Esophagus (tissue), 2 donors: ENCODE data around the gene TRIM16. TPM values are rescaled to one million over a fixed set of nuclear protein-coding genes. Genes with fewer than 3 reads are reported as not detected.
"Not testable (repeated sequence)": the region's sequence is repeated elsewhere in the genome, so short reads cannot be mapped to it uniquely, and the experiment has no call there.

ENCODE experiments used
- H3K27ac ChIP-seq, 2 donors: one replicate each; pipeline ENCODE4 v1.5.1; 2013; ENCODE audit warnings: low read depth in 2 of 2, mild to moderate bottlenecking in 2 of 2, inconsistent platforms in 1 of 2, low read length in 1 of 2, moderate library complexity in 1 of 2
- H3K27me3 ChIP-seq, 2 donors: one replicate each; pipeline ENCODE4 v1.6.1; 2013; ENCODE audit warnings: low read length in 2 of 2, control low read depth in 1 of 2, mild to moderate bottlenecking in 1 of 2; ENCODE audit not compliant: insufficient read depth in 2 of 2, control insufficient read depth in 1 of 2
- H3K36me3 ChIP-seq, 2 donors: one replicate each; pipeline ENCODE4 v1.6.1; 2013; ENCODE audit warnings: low read length in 1 of 2; ENCODE audit not compliant: control insufficient read depth in 2 of 2, insufficient read depth in 2 of 2
- H3K4me1 ChIP-seq, 2 donors: one replicate each; pipeline ENCODE4 v1.6.1; 2013; ENCODE audit warnings: low read length in 1 of 2; ENCODE audit not compliant: control insufficient read depth in 2 of 2, insufficient read depth in 2 of 2
- H3K4me3 ChIP-seq, 2 donors: one replicate each; pipeline ENCODE4 v1.5.1; 2013; ENCODE audit warnings: low read length in 2 of 2, mild to moderate bottlenecking in 2 of 2, low read depth in 1 of 2, moderate library complexity in 1 of 2
- H3K9me3 ChIP-seq, 2 donors: one replicate each; pipeline ENCODE4 v1.6.1; 2013; ENCODE audit warnings: mild to moderate bottlenecking in 2 of 2, low read depth in 1 of 2, low read length in 1 of 2, moderate library complexity in 1 of 2; ENCODE audit not compliant: control insufficient read depth in 2 of 2, insufficient read depth in 1 of 2
- WGBS, 2 donors: extraction: QIAGEN DNeasy Blood & Tissue Kit; methylation state at CpG; one replicate each; pipeline ENCODE4 v1.1.7; 2013; 5-methylcytosine and 5-hydroxymethylcytosine counted together
- polyA plus RNA-seq, 2 donors: library from polyadenylated mRNA; stranded (reverse); fragments of 200-250 nt; gene quantifications; one replicate each; pipeline ENCODE4 v1.2.3, GENCODE V29; 2013
- donor health status: healthy with polysubstance abuse.
- donor health status: Bipolar disorder and iron deficiency.

TRIM16 gene
- polyA plus RNA-seq, 2 donors, result 72.2 to 140 TPM

DNA sequence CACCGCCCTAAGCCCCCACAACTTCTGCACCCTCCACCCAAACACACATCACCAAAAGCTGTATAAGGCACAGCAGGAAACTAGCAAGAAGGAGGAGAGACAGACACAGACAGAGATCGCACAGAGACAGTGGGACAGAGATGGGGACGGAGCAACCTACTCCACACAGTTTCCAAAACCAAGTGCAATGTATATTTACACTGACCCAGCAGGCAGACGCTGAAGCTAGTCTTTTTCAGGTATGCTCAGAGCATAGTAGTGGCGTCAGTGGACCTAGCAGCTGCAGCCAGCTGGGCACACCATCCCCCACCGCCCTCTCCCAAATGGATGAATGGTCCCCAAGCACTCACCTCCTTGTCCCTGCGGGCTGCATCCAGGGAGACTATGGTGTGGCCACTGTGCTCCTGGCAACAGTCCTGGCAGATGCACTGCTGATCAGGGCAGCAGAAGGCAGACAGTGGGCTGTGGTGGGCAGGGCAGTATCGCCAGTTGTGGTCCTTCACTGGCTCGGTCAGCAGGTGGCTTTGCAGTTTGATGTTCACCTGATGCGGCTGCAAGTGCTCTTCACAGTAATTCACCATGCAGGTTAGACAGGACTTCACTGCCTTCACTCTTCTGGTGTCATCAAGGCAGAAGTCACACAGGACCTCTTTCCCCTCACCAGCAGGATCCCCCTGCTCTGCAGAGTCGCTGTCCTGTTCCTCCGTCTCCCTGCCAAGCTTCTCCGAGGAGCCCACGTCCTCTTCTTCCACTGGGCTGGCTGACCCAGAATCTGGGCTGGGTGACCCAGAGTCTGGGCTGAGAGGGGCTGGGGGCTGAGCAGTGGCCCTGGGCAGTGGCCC lies 33.1 kb downstream of the TRIM16 start:
- 25 to 30% methylated on average over 14 of the region's 14 CpGs for WGBS, 2 donors
- H3K4me1 ChIP-seq, result peaks cover 0 to 9% of the 10 kb centered on the region in 2 donors
- no peaks in the 10 kb centered on the region for H3K27me3 ChIP-seq
- H3K4me3 ChIP-seq, result peak overlapping the region; percentile 71 to 87
- peak overlapping the region; percentile 95 to 99 for H3K27ac ChIP-seq
- H3K36me3 ChIP-seq, result no peaks in the 10 kb centered on the region
- H3K9me3 ChIP-seq, result no peaks in the 10 kb centered on the region

DNA sequence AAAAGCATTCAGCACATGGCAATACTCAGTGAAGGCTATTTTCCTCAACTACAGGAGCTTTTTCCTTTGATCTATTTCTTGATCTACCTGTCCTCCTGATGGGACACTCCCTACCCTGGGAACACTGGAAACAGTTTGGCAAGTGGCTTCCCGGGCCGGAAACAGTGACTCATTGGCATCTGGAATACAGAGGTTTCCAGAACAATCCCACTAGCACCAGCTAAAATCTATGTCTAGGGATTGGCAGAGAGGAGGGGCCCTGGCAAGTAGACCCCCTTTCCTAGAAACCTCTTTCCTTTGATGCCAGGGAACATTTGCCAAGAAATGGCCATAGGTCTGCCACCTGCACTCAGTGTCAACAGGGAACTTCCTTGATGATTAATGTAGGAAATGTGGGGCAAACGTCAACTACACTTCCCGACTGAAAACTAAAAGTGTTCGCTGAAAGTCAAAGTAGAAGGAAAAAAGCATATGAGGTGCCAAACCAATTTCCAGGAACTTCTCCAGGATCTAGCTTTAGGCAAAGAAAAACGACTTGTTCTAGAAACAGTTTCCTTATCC lies 34.2 kb downstream of the TRIM16 start:
- peaks cover 0 to 14% of the 10 kb centered on the region in 2 donors for H3K4me1 ChIP-seq
- H3K27me3 ChIP-seq, result no peaks in the 10 kb centered on the region
- no peaks in the 10 kb centered on the region for H3K9me3 ChIP-seq
- WGBS, 2 donors, result 11 to 15% methylated on average over 6 of the region's 6 CpGs
- H3K36me3 ChIP-seq, result no peaks in the 10 kb centered on the region
- H3K27ac ChIP-seq, result peak overlapping the region; percentile 95 to 99
- H3K4me3 ChIP-seq, result peak overlapping the region; percentile 71 to 87

DNA sequence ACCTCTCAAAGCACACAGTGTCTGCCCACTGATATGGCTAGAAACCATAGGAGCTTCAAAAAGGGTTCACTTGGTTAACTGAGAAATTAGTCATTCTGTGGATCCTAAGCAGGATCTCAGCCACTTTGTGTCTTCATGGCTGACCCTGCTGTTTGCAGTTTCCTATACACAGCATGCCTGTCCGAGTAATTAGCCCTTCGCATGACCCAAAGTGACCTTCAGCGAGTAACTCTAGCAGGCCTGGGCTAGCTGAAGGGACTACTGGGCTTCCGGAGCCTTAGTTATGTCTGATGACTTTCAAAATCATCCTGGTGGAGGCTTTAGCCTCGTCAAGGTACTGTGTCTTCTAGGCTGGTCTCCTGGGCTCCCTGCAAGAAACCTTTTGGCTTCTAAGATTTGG lies 35.7 kb downstream of the TRIM16 start:
- no peaks in the 10 kb centered on the region for H3K27me3 ChIP-seq
- H3K36me3 ChIP-seq, result no peaks in the 10 kb centered on the region
- no peaks in the 10 kb centered on the region for H3K9me3 ChIP-seq
- 67 to 75% methylated on average over 5 of the region's 5 CpGs for WGBS, 2 donors
- H3K4me1 ChIP-seq, result peaks cover 0 to 14% of the 10 kb centered on the region in 2 donors
- H3K4me3 ChIP-seq, result peak overlapping the region; percentile 24 to 71
- H3K27ac ChIP-seq, result peak overlapping the region; percentile 68 to 84

DNA sequence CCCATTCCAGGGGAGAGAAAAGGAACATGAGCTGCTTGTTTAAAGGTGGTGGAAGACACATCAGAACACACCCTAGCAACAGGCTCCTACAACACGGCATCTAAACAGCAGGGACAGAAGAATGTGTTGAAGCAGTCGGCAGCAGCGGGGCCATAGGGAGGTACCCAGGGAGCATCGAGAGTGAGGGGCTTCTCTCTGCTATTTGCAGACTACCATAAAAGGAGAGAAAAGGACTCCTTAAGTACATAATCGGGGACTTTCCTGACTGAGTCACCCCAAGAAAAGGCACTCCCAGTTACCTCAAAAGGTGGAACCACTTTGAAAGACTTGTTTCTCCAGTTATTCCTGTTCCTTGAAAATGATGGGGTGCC lies 38.2 kb downstream of the TRIM16 start:
- not testable (repeated sequence) for H3K27me3 ChIP-seq, H3K36me3 ChIP-seq, H3K4me1 ChIP-seq, H3K4me3 ChIP-seq, H3K9me3 ChIP-seq
- H3K27ac ChIP-seq, result peak overlapping the region; percentile 91 to 96
- 22 to 44% methylated on average over 5 of the region's 5 CpGs for WGBS, 2 donors

DNA sequence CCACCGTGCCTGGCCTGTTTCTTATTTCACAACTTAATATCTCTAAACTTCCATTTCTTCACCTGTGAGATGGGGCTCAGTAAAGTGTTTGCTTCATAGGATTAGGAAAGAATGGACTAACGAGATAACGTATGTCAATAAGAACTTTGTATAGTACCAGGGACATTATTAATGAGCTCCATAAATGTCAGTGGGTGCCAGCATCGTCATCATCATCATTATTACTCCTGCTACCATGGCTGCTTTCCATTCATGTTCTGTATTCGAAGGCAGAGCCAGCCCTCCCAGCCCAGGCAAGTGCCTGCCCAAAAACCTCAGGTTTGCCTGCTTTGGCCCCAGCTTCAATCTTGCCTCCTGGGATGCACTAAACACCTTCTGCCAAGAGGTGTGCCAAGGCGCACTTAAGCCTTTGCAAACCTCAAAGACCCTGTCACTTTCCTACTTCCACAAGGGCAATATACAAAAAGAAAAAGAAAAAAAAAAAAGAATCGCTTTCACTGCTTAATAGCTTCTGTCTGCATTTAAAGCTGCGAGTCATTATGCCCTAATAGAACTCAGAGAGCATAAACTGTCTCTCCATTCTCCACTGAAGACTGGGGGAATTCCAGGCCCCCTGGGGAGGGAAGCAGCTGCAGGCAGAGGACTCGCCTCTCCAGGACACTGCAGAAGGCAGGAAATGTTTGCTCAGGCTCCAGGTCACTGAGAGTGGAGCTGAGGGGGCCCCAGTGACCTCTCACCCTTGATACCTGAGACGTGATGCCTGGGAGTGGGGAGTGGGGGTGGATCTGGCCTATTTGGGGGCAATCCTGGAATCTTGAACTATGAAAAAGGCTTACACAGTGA lies 38.8 kb downstream of the TRIM16 start:
- not testable (repeated sequence) for H3K4me1 ChIP-seq, H3K36me3 ChIP-seq, H3K27me3 ChIP-seq, H3K9me3 ChIP-seq
- WGBS, 2 donors, result 34 to 36% methylated on average over 9 to 10 of the region's 10 CpGs
- Histone ChIP-seq H3K27ac (peak overlapping the region; percentile 91 to 96), H3K4me3 (peak overlapping the region in 1 of 2 donors; percentile 19)

DNA sequence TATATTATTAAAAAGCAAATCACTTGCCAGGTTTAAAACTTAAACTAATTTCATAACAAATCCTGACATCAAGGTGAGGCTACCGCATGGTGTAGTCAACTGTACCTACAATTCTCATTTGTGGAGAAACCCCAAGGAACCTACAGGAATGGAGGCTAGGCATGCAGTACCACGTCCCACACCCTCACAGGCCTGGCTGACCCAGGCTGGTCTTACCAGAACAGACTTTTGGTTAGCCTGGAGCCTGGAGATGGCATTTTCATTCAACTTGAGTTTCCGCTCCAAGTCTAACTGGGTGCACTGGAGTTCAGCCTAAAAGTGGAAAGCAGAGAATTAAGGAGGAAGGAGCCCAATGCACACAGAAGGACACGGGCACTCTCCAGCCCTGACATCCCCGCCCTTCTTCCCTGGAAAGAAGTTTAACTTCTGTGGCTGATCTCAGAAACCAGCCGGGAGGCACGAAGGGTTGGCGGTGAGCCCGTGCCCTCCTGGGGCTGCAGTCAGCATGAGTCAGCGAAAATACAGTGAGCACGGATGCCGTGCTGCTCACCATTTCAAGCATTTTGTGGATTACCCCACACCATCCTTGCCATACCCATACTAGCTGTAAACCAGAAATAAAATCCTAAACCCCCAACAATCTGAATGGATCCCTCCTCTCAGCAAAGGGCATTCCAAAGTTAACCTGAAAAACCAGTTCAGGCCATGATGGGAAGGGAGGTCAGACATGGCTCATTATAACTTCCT lies 41.4 kb downstream of the TRIM16 start:
- H3K4me1 ChIP-seq, H3K9me3 ChIP-seq, H3K4me3 ChIP-seq, H3K27me3 ChIP-seq, H3K36me3 ChIP-seq: not testable (repeated sequence)
- 55 to 74% methylated on average over 1 to 2 of the region's 12 CpGs for WGBS, 2 donors
- peak overlapping the region in 1 of 2 donors; percentile 13 for H3K27ac ChIP-seq

DNA sequence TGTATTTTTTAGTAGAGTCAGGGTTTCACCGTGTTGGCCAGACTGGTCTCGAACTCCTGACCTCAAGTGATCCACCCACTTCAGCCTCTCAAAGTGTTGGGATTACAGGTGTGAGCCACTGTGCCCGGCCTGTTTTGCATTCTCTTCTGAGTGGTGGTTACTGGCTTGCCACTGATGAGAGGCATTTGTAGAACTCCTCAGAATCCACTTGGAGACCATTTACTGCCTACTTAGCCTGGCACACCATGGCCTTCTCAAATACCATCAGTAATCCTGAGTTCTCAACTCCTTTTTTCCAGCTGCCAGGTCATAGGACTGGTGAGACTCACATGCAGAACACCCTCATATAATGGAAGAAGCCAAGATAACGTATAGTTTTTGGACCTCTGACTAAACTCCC lies 42.1 kb downstream of the TRIM16 start:
- not testable (repeated sequence) for H3K36me3 ChIP-seq, H3K4me3 ChIP-seq, H3K9me3 ChIP-seq, H3K27ac ChIP-seq, H3K27me3 ChIP-seq, H3K4me1 ChIP-seq
- 87 to 89% methylated on average over 4 of the region's 4 CpGs for WGBS, 2 donors

DNA sequence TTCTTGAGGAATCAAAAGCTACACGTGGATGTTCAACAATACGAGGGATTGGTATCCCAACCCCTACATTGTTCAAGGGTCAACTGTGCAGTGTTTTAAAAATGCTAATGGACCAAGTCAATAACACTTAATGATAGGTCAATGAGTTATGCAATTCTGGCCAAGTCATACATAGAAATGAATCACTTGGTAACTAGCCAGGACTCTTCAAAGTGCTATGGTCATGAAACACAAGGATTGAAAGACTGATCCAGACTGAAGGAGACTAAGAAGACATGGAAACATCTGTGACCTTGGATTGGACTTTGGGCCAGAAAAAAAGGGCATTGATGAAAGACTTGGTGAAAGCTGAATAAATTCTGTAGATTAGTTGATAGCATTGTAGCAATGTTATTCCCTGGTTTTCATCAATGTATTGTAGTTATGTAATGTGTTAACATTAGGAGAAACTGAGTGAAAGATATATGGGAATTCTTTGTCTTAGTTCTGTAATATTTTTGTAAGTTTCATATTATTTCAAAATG lies 53.1 kb downstream of the TRIM16 start:
- not testable (repeated sequence) for H3K9me3 ChIP-seq, H3K36me3 ChIP-seq, H3K27ac ChIP-seq, H3K27me3 ChIP-seq, H3K4me3 ChIP-seq, H3K4me1 ChIP-seq
- WGBS, 2 donors, result 74 to 84% methylated on average over 2 of the region's 2 CpGs

DNA sequence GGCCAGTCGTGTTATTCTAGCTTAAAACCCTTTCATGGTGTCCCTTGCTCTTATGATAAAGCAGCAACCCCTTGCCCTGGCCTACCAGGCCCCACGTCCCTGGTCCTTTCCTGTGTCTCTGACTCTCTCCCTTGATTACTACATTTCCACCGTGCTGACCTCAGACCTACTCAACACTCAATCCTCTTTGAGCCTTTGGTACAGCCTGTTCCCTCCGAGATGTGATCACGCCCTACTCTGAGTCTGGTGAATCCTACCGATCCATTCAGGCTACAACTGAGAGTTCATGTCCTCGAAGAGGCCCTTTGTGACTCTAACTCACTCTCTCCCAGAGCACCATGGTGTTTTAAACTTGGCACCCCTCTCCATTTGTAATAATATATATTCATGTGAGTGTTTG lies 54.1 kb downstream of the TRIM16 start:
- not testable (repeated sequence) for H3K36me3 ChIP-seq, H3K4me1 ChIP-seq, H3K9me3 ChIP-seq, H3K27me3 ChIP-seq, H3K4me3 ChIP-seq
- peak overlapping the region in 1 of 2 donors; percentile 42 for H3K27ac ChIP-seq
- 83 to 87% methylated on average over 7 of the region's 7 CpGs for WGBS, 2 donors
